Suprapubic skin (tissue), 4 donors: ENCODE results near the gene HAL. TPM values are rescaled to one million over a fixed set of nuclear protein-coding genes. Genes with fewer than 3 reads are reported as not detected.

Experiments
- DNase-seq, 2 donors: peaks; one replicate each; pipeline ENCODE4 v3.0.0-alpha.2; 2019; ENCODE audit warnings: low spot score in 2 of 2
- H3K27ac ChIP-seq: fragments of 200-600 bp; sonication (generic); one replicate; pipeline ENCODE4 v1.5.1; 2019
- H3K27me3 ChIP-seq: fragments of 200-600 bp; sonication (generic); one replicate; pipeline ENCODE4 v1.5.1; 2019
- H3K36me3 ChIP-seq: fragments of 200-600 bp; sonication (generic); one replicate; pipeline ENCODE4 v1.5.1; 2019
- H3K4me1 ChIP-seq: fragments of 200-600 bp; sonication (generic); one replicate; pipeline ENCODE4 v1.5.1; 2019
- H3K4me3 ChIP-seq: fragments of 200-600 bp; sonication (generic); one replicate; pipeline ENCODE4 v1.5.1; 2019; ENCODE audit warnings: mild to moderate bottlenecking
- H3K9me3 ChIP-seq: fragments of 200-600 bp; sonication (generic); one replicate; pipeline ENCODE4 v1.5.1; 2019
- CTCF ChIP-seq, 2 donors: fragments of 200-600 bp in 1 of 2; fragments of 450-650 bp in 1 of 2; sonication (generic) in 1 of 2; IDR thresholded peaks; one replicate each; pipeline ENCODE4 v1.5.1; 2016 to 2019; ENCODE audit warnings: antibody characterized with exemption in 2 of 2, mild to moderate bottlenecking in 1 of 2, moderate library complexity in 1 of 2
- EP300 ChIP-seq: sonication (generic); formaldehyde crosslinking; IDR thresholded peaks from one replicate; pipeline ENCODE4 v1.6.1; 2017; ENCODE audit warnings: antibody characterized with exemption
- POLR2A ChIP-seq, 2 donors: fragments of 450-650 bp; IDR thresholded peaks; one replicate each; pipeline ENCODE4 v1.6.1; 2017; ENCODE audit warnings: antibody characterized with exemption in 2 of 2, mild to moderate bottlenecking in 2 of 2, moderate library complexity in 2 of 2
- POLR2AphosphoS5 ChIP-seq, 3 donors: sonication (generic); formaldehyde crosslinking; IDR thresholded peaks; one replicate each; pipeline ENCODE4 v1.6.1; 2017; ENCODE audit warnings: antibody characterized with exemption in 3 of 3
- WGBS: methylation state at CpG from one replicate; pipeline ENCODE4 v1.1.5; 2018; 5-methylcytosine and 5-hydroxymethylcytosine counted together
- total RNA-seq, 4 donors: library from RNA; depleted of rRNA; stranded (reverse); fragments of >200 nt; gene quantifications; one replicate each; pipeline ENCODE4 v1.1.0, GENCODE V29; 2016

HAL gene
- total RNA-seq, 4 donors from 2014 or later = 52.1 to 216 (median 133) TPM

GRCh38 chr12:96040305-96041133, 44.4 kb upstream of the HAL start:
- H3K27ac ChIP-seq = no peak overlapping the region
- no peak for TF ChIP-seq POLR2A (IDR thresholded peaks at IDR 0.05)
- no peak overlapping the region for H3K4me3 ChIP-seq
- H3K9me3 ChIP-seq = no peaks in the 10 kb centered on the region
- H3K4me1 ChIP-seq = no peaks in the 10 kb centered on the region
- no peaks in the 10 kb centered on the region for H3K27me3 ChIP-seq
- DNase-seq = no peak
- 62% methylated on average over 3 of the region's 3 CpGs for WGBS
- H3K36me3 ChIP-seq = no peaks in the 10 kb centered on the region

- WGBS = 81% methylated on average over 3 of the region's 3 CpGs
Measured at GRCh38 chr12:96039516-96039915, 43.4 kb upstream of the HAL start.

GRCh38 chr12:96036765-96037455, 40.8 kb upstream of the HAL start:
- no peak overlapping the region for H3K27ac ChIP-seq
- no peak overlapping the region for H3K4me3 ChIP-seq
- no peaks in the 10 kb centered on the region for H3K9me3 ChIP-seq
- no peaks in the 10 kb centered on the region for H3K36me3 ChIP-seq
- TF ChIP-seq POLR2AphosphoS5 (IDR thresholded peaks at IDR 0.05) (no peak), CTCF (IDR thresholded peaks at IDR 0.05) (no peak), EP300 (no peak), POLR2A (IDR thresholded peaks at IDR 0.05) (no peak)
- peaks cover 25% of the 10 kb centered on the region for H3K4me1 ChIP-seq
- 94% methylated on average over 8 of the region's 8 CpGs for WGBS
- DNase-seq = no peak
- no peaks in the 10 kb centered on the region for H3K27me3 ChIP-seq

More at GRCh38 chr12:96039516-96039915, 43.4 kb upstream of the HAL start:
- Histone ChIP-seq H3K27ac (no peak overlapping the region), H3K4me1 (peaks cover 3% of the 10 kb centered on the region), H3K9me3 (no peaks in the 10 kb centered on the region), H3K4me3 (no peak overlapping the region), H3K36me3 (no peaks in the 10 kb centered on the region), H3K27me3 (no peaks in the 10 kb centered on the region)
- DNase-seq = no peak
- no peak for TF ChIP-seq EP300
- TF ChIP-seq CTCF (IDR thresholded peaks at IDR 0.05) = no peak
- no peak for TF ChIP-seq POLR2A (IDR thresholded peaks at IDR 0.05)
- no peak for TF ChIP-seq POLR2AphosphoS5 (IDR thresholded peaks at IDR 0.05)

- Histone ChIP-seq H3K4me3 (peak within 1 kb of the TSS; percentile 94), H3K4me1 (peaks cover 25% of the 10 kb centered on the region), H3K27me3 (no peaks in the 10 kb centered on the region), H3K27ac (peak within 1 kb of the TSS; percentile 78), H3K36me3 (no peaks in the 10 kb centered on the region), H3K9me3 (no peaks in the 10 kb centered on the region)
- TF ChIP-seq CTCF (IDR thresholded peaks at IDR 0.05) (no peak), EP300 (no peak), POLR2AphosphoS5 (IDR thresholded peaks at IDR 0.05) (peak; percentile 8 to 97 (median 16)), POLR2A (IDR thresholded peaks at IDR 0.05) (no peak)
- DNase-seq = peak; percentile 98
- whole genome bisulfite sequencing = under 1% methylated on average over 50 of the region's 55 CpGs
Measured at GRCh38 chr12:96035283-96036236, 39.4 kb upstream of the HAL start, which contains the start of gene LTA4H. TSS of gene LTA4H (minus strand) at chr12:96035587. CDS start at chr12:96035519, 68 bp downstream.

GRCh38 chr12:96034621-96035282, 38.6 kb upstream of the HAL start:
- 3% methylated on average over 25 of the region's 25 CpGs for WGBS
- DNase-seq = no peak
- Histone ChIP-seq H3K4me1 (peaks cover 25% of the 10 kb centered on the region), H3K27me3 (no peaks in the 10 kb centered on the region), H3K27ac (peak overlapping the region; percentile 78), H3K36me3 (no peaks in the 10 kb centered on the region), H3K4me3 (peak overlapping the region; percentile 94), H3K9me3 (no peaks in the 10 kb centered on the region)
- no peak for TF ChIP-seq CTCF (IDR thresholded peaks at IDR 0.05)
- no peak for TF ChIP-seq POLR2A (IDR thresholded peaks at IDR 0.05)
- TF ChIP-seq EP300 = no peak
- no peak for TF ChIP-seq POLR2AphosphoS5 (IDR thresholded peaks at IDR 0.05)
